T-helper 1 cell treated with Interleukin-12 subunit alpha and Interleukin-12 subunit beta and Interleukin-4 antibody, amounts not matched to agents 30 μg/mL and 1 μg/mL, for 36 hours (primary cell): Measurements from ENCODE around the gene NRARP.

Experiments used
- H3K27ac Mint-ChIP-seq: one replicate; pipeline ENCODE4 v1.8.0; 2021; ENCODE audit warnings: mild to moderate bottlenecking, mixed read lengths
- H3K27me3 Mint-ChIP-seq: one replicate; pipeline ENCODE4 v1.8.0; 2021; ENCODE audit warnings: low read depth, mixed read lengths
- H3K36me3 Mint-ChIP-seq: one replicate; pipeline ENCODE4 v1.8.0; 2021; ENCODE audit warnings: low read depth, mixed read lengths
- H3K4me1 Mint-ChIP-seq: one replicate; pipeline ENCODE4 v1.8.0; 2021; ENCODE audit warnings: low read depth, mixed read lengths
- H3K4me3 Mint-ChIP-seq: one replicate; pipeline ENCODE4 v1.8.0; 2021; ENCODE audit warnings: mild to moderate bottlenecking, moderate library complexity, mixed read lengths
- H3K9me3 Mint-ChIP-seq: one replicate; pipeline ENCODE4 v1.8.0; 2021; ENCODE audit warnings: mixed read lengths

Gene NRARP

GRCh38 chr9:137256856-137257255, 45.2 kb downstream of the NRARP start:
- no peaks in the 10 kb centered on the region for H3K36me3 Mint-ChIP-seq
- H3K27ac Mint-ChIP-seq: peak overlapping the region; percentile 15
- H3K4me3 Mint-ChIP-seq: peak overlapping the region; percentile 87
- H3K27me3 Mint-ChIP-seq: no peaks in the 10 kb centered on the region
- H3K4me1 Mint-ChIP-seq: peaks cover 10% of the 10 kb centered on the region
- no peaks in the 10 kb centered on the region for H3K9me3 Mint-ChIP-seq

GRCh38 chr9:137256362-137256761, 45.7 kb downstream of the NRARP start:
- Mint-ChIP-seq H3K4me3 (peak overlapping the region; percentile 87), H3K9me3 (no peaks in the 10 kb centered on the region), H3K27me3 (no peaks in the 10 kb centered on the region), H3K27ac (no peak overlapping the region), H3K4me1 (peaks cover 10% of the 10 kb centered on the region), H3K36me3 (no peaks in the 10 kb centered on the region)

- Mint-ChIP-seq H3K9me3 (no peaks in the 10 kb centered on the region), H3K27ac (peak overlapping the region; percentile 83), H3K27me3 (no peaks in the 10 kb centered on the region), H3K4me3 (peak overlapping the region; percentile 87), H3K4me1 (peaks cover 10% of the 10 kb centered on the region), H3K36me3 (no peaks in the 10 kb centered on the region)
Measured at GRCh38 chr9:137255448-137256114, 46.5 kb downstream of the NRARP start.

- Mint-ChIP-seq H3K27me3 (no peaks in the 10 kb centered on the region), H3K4me3 (peak within 1 kb of the TSS; percentile 89), H3K4me1 (peaks cover 10% of the 10 kb centered on the region), H3K36me3 (no peaks in the 10 kb centered on the region), H3K27ac (peak within 1 kb of the TSS; percentile 83), H3K9me3 (no peaks in the 10 kb centered on the region)
Measured at GRCh38 chr9:137254624-137255447, 47.2 kb downstream of the NRARP start, which contains the start of gene NELFB. Gene NELFB (plus strand): TSS chr9:137255327.

- Mint-ChIP-seq H3K27ac (peak overlapping the region; percentile 80), H3K4me3 (peak overlapping the region; percentile 89), H3K27me3 (no peaks in the 10 kb centered on the region), H3K36me3 (no peaks in the 10 kb centered on the region), H3K4me1 (peaks cover 10% of the 10 kb centered on the region), H3K9me3 (no peaks in the 10 kb centered on the region)
Measured at GRCh38 chr9:137253717-137254623, 48.1 kb downstream of the NRARP start.

- no peak overlapping the region for H3K4me3 Mint-ChIP-seq
- no peaks in the 10 kb centered on the region for H3K9me3 Mint-ChIP-seq
- no peak overlapping the region for H3K27ac Mint-ChIP-seq
- H3K27me3 Mint-ChIP-seq: no peaks in the 10 kb centered on the region
- no peaks in the 10 kb centered on the region for H3K36me3 Mint-ChIP-seq
- H3K4me1 Mint-ChIP-seq: peaks cover 10% of the 10 kb centered on the region
Measured at GRCh38 chr9:137252555-137253506, 49.2 kb downstream of the NRARP start.

- Mint-ChIP-seq H3K27me3 (no peaks in the 10 kb centered on the region), H3K9me3 (no peaks in the 10 kb centered on the region), H3K4me1 (peaks cover 9% of the 10 kb centered on the region), H3K36me3 (no peaks in the 10 kb centered on the region), H3K27ac (no peak overlapping the region), H3K4me3 (no peak overlapping the region)
Measured at GRCh38 chr9:137251490-137252268, 50.4 kb downstream of the NRARP start.

- no peak within 1 kb of the TSS for H3K27ac Mint-ChIP-seq
- H3K4me3 Mint-ChIP-seq: no peak within 1 kb of the TSS
- no peaks in the 10 kb centered on the region for H3K27me3 Mint-ChIP-seq
- no peaks in the 10 kb centered on the region for H3K36me3 Mint-ChIP-seq
- H3K9me3 Mint-ChIP-seq: no peaks in the 10 kb centered on the region
- H3K4me1 Mint-ChIP-seq: peaks cover 5% of the 10 kb centered on the region
Measured at GRCh38 chr9:137251194-137251461, 50.9 kb downstream of the NRARP start, which contains the start of gene STPG3. Gene STPG3 (plus strand): TSS chr9:137251286. CDS start chr9:137251287, 1 bp downstream.

- H3K9me3 Mint-ChIP-seq: no peaks in the 10 kb centered on the region
- H3K4me1 Mint-ChIP-seq: peaks cover 5% of the 10 kb centered on the region
- no peaks in the 10 kb centered on the region for H3K36me3 Mint-ChIP-seq
- no peak overlapping the region for H3K27ac Mint-ChIP-seq
- no peak overlapping the region for H3K4me3 Mint-ChIP-seq
- H3K27me3 Mint-ChIP-seq: no peaks in the 10 kb centered on the region
Measured at GRCh38 chr9:137250329-137251193, 51.5 kb downstream of the NRARP start.
